A673 (cell line): ENCODE data around the gene SLC22A23.
"Not testable (repeated sequence)": the region's sequence is repeated elsewhere in the genome, so short reads cannot be mapped to it uniquely, and the experiment has no call there.

ENCODE experiments used
- EZH2 ChIP-seq: fragments of 200-600 bp; sonication (generic); IDR thresholded peaks from 2 replicates; pipeline ENCODE4 v1.6.1; 2017; ENCODE audit warnings: borderline replicate concordance, low read depth, mild to moderate bottlenecking, mixed read lengths, antibody characterized with exemption, low read length; ENCODE audit not compliant: poor library complexity, severe bottlenecking
- TF ChIP-seq, protein P1 (sequence below): fragments of 300-800, 200-600 bp; sonication (generic); conservative IDR thresholded peaks from 2 replicates; pipeline ENCODE4 v1.5.1; 2017; ENCODE audit warnings: low read depth, mild to moderate bottlenecking, antibody characterized with exemption, low read length, moderate library complexity, mixed read lengths

DNA sequence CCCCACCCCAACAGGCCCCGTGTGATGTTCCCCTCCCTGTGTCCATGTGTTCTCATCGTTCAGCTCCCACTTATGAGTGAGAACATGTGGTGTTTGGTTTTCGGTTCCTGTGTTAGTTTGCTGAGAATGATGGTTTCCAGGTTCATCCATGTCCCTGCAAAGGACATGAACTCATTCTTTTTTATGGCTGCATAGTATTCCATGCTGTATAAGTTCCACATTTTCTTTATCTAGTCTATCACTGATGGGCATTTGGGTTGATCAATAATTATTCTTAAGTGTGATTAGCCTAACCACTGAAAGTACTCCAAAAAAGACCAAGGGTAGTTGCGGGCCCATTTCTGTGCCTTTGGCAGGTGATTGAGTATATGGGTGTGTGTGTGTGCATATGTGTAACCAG lies 215.1 kb downstream of the SLC22A23 start:
- TF ChIP-seq, protein P1, sequence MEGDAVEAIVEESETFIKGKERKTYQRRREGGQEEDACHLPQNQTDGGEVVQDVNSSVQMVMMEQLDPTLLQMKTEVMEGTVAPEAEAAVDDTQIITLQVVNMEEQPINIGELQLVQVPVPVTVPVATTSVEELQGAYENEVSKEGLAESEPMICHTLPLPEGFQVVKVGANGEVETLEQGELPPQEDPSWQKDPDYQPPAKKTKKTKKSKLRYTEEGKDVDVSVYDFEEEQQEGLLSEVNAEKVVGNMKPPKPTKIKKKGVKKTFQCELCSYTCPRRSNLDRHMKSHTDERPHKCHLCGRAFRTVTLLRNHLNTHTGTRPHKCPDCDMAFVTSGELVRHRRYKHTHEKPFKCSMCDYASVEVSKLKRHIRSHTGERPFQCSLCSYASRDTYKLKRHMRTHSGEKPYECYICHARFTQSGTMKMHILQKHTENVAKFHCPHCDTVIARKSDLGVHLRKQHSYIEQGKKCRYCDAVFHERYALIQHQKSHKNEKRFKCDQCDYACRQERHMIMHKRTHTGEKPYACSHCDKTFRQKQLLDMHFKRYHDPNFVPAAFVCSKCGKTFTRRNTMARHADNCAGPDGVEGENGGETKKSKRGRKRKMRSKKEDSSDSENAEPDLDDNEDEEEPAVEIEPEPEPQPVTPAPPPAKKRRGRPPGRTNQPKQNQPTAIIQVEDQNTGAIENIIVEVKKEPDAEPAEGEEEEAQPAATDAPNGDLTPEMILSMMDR: not testable (repeated sequence)
- TF ChIP-seq EZH2: not testable (repeated sequence)
